Erythroblast (primary cell): ENCODE results near the gene SLC35G1.

ENCODE experiments used
- GATA1 ChIP-seq: IDR thresholded peaks from 2 replicates; pipeline ENCODE4 v1.6.1; 2011; ENCODE audit warnings: low read depth, mild to moderate bottlenecking, control low read depth, low read length, moderate library complexity
- POLR2A ChIP-seq: IDR thresholded peaks from 2 replicates; pipeline ENCODE4 v1.6.1; 2011; ENCODE audit warnings: mild to moderate bottlenecking, low read length

GRCh38 chr10:93912444-93912843 is 18.7 kb downstream of the SLC35G1 start:
- TF ChIP-seq POLR2A (no peak), GATA1 (no peak)
